Stimulated activated CD4-positive, alpha-beta T cell treated with anti-CD3 and anti-CD28 coated beads, Interleukin-15, amount 100 ng/mL, for 1 hour (primary cell): ENCODE measurements around the gene EFNA1.

ENCODE experiments used
- DNase-seq, 2 donors: peaks; one replicate each; pipeline ENCODE4 v3.0.0-alpha.2; 2020; ENCODE audit warnings: low read depth in 1 of 2, low spot score in 1 of 2

The EFNA1 gene

GRCh38 chr1:155124503-155125463 lies 2.9 kb upstream of the EFNA1 start:
- no peak for DNase-seq

GRCh38 chr1:155125511-155125945 lies 2.1 kb upstream of the EFNA1 start:
- no peak for DNase-seq

- DNase-seq: no peak
These were observed 1.6 kb upstream of the EFNA1 start for GRCh38 chr1:155125946-155126555.

- peak in 1 of 2 donors; percentile 14 for DNase-seq
These were observed 1.0 kb upstream of the EFNA1 start for GRCh38 chr1:155126556-155127104.

- no peak for DNase-seq
These were observed 485 bp downstream of the EFNA1 start for GRCh38 chr1:155127967-155128754.

- no peak for DNase-seq
These were observed 1.2 kb downstream of the EFNA1 start for GRCh38 chr1:155128755-155129473.

GRCh38 chr1:155130272-155131006 lies 2.8 kb downstream of the EFNA1 start:
- no peak for DNase-seq

GRCh38 chr1:155131285-155131684 lies 3.6 kb downstream of the EFNA1 start:
- DNase-seq: no peak

- DNase-seq: no peak
These were observed 4.2 kb downstream of the EFNA1 start for GRCh38 chr1:155131856-155132255.

- DNase-seq: no peak
These were observed 6.2 kb downstream of the EFNA1 start for GRCh38 chr1:155133799-155134281.

GRCh38 chr1:155134322-155134721 lies 6.6 kb downstream of the EFNA1 start:
- DNase-seq: no peak

GRCh38 chr1:155134880-155135414 lies 7.3 kb downstream of the EFNA1 start:
- peak in 1 of 2 donors; percentile 67 for DNase-seq

GRCh38 chr1:155135415-155136028 lies 7.8 kb downstream of the EFNA1 start, which contains the start of gene SLC50A1:
TSS of gene SLC50A1 (plus strand) at chr1:155135852. CDS start at chr1:155135912, 60 bp downstream.
- DNase-seq: peak; percentile 81 to 89

GRCh38 chr1:155136748-155137147 lies 9.1 kb downstream of the EFNA1 start:
- no peak for DNase-seq

GRCh38 chr1:155137154-155137949 lies 9.7 kb downstream of the EFNA1 start:
- DNase-seq: no peak

- peak; percentile 70 to 84 for DNase-seq
These were observed 12.4 kb downstream of the EFNA1 start, which contains the start of gene DPM3 for GRCh38 chr1:155139895-155140629. TSS of gene DPM3 (minus strand) at chr1:155140531. CDS start at chr1:155140240, 291 bp downstream.

GRCh38 chr1:155140630-155140953 lies 12.9 kb downstream of the EFNA1 start:
- DNase-seq: no peak
